ENCODE results near the gene CCHCR1. TPM values are rescaled to one million over a fixed set of nuclear protein-coding genes. Genes with fewer than 3 reads are reported as not detected.

Gene CCHCR1
- total RNA-seq, 3 donors from 2014 or later = 25.7 to 53.3 (median 43.4) TPM

- ATAC-seq = no peak
- TF ChIP-seq, protein P1, sequence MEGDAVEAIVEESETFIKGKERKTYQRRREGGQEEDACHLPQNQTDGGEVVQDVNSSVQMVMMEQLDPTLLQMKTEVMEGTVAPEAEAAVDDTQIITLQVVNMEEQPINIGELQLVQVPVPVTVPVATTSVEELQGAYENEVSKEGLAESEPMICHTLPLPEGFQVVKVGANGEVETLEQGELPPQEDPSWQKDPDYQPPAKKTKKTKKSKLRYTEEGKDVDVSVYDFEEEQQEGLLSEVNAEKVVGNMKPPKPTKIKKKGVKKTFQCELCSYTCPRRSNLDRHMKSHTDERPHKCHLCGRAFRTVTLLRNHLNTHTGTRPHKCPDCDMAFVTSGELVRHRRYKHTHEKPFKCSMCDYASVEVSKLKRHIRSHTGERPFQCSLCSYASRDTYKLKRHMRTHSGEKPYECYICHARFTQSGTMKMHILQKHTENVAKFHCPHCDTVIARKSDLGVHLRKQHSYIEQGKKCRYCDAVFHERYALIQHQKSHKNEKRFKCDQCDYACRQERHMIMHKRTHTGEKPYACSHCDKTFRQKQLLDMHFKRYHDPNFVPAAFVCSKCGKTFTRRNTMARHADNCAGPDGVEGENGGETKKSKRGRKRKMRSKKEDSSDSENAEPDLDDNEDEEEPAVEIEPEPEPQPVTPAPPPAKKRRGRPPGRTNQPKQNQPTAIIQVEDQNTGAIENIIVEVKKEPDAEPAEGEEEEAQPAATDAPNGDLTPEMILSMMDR (IDR thresholded peaks at IDR 0.05) = no peak
- no peak for DNase-seq
- Histone ChIP-seq H3K36me3 (ENCODE audit: low read depth) (no peaks in the 10 kb centered on the region), H3K4me3 (no peak overlapping the region), H3K4me1 (ENCODE audit: low read depth) (peaks cover 13% of the 10 kb centered on the region), H3K9me3 (no peaks in the 10 kb centered on the region)
- intact Hi-C loops (cut with DNase I, micrococcal nuclease) = no loop called here
These were observed 45.9 kb downstream of the CCHCR1 start for GRCh38 chr6:31111712-31112111.

- no peaks in the 10 kb centered on the region for H3K36me3 ChIP-seq (ENCODE audit: low read depth)
- intact Hi-C loops (cut with DNase I, micrococcal nuclease) = no loop called here
- no peak for ATAC-seq
- TF ChIP-seq, protein P1 (IDR thresholded peaks at IDR 0.05) = no peak
- H3K4me3 ChIP-seq = no peak overlapping the region
- peaks cover 13% of the 10 kb centered on the region for H3K4me1 ChIP-seq (ENCODE audit: low read depth)
- no peak for DNase-seq
- H3K9me3 ChIP-seq = no peaks in the 10 kb centered on the region
These were observed 46.6 kb downstream of the CCHCR1 start for GRCh38 chr6:31110825-31111582.

- Histone ChIP-seq H3K4me3 (no peak overlapping the region), H3K9me3 (no peaks in the 10 kb centered on the region), H3K4me1 (ENCODE audit: low read depth) (no peaks in the 10 kb centered on the region), H3K36me3 (ENCODE audit: low read depth) (no peaks in the 10 kb centered on the region)
- ATAC-seq = no peak
- DNase-seq = no peak
- TF ChIP-seq, protein P1 (IDR thresholded peaks at IDR 0.05) = no peak
- intact Hi-C loops (cut with DNase I, micrococcal nuclease) = no loop called here
These were observed 50.5 kb downstream of the CCHCR1 start for GRCh38 chr6:31107052-31107451.

- Histone ChIP-seq H3K4me1 (ENCODE audit: low read depth) (no peaks in the 10 kb centered on the region), H3K9me3 (no peaks in the 10 kb centered on the region), H3K36me3 (ENCODE audit: low read depth) (no peaks in the 10 kb centered on the region), H3K4me3 (no peak overlapping the region)
- DNase-seq = no peak
- intact Hi-C loops (cut with DNase I, micrococcal nuclease) = no loop called here
- TF ChIP-seq, protein P1 (IDR thresholded peaks at IDR 0.05) = no peak
- no peak for ATAC-seq
These were observed 54.5 kb downstream of the CCHCR1 start for GRCh38 chr6:31103136-31103535.

DNA sequence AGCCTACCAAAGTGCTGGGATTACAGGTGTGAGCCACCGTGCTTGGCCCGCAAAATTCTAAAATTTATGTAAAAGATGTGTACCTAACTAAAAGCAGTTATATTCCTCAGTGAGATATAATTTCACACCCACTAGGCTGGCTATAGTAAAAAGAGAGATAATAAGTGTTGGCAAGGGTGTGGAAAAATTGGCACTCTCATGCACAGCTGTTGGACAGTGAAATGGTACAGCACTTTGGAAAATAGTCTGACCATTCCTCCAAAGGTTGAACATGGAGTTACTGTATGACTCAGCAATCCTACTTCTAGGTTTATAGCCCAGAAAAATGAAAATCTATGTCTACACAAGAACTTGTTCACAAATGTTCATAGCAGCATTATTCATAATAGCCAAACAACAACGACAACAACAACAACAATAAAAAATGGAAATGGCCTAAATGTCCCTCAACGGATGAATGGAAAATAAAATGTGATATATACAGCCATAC is 59.1 kb downstream of the CCHCR1 start:
- no peaks in the 10 kb centered on the region for H3K9me3 ChIP-seq
- intact Hi-C loops (cut with DNase I, micrococcal nuclease) = no loop called here
- TF ChIP-seq, protein P1 (IDR thresholded peaks at IDR 0.05) = no peak
- H3K36me3 ChIP-seq (ENCODE audit: low read depth) = no peaks in the 10 kb centered on the region
- peaks cover 8% of the 10 kb centered on the region for H3K4me1 ChIP-seq (ENCODE audit: low read depth)
- H3K4me3 ChIP-seq = no peak overlapping the region
- DNase-seq (no peak), ATAC-seq (no peak)

Measured in mucosa of descending colon (tissue), 3 donors.